Osteoblast (primary cell): Measurements from ENCODE around the gene RAB6D. TPM values are rescaled to one million over a fixed set of nuclear protein-coding genes. Genes with fewer than 3 reads are reported as not detected.
"Not testable (repeated sequence)": the region's sequence is repeated elsewhere in the genome, so short reads cannot be mapped to it uniquely, and the experiment has no call there.

Source experiments
- DNase-seq: peaks from one replicate; pipeline ENCODE4 v3.0.0; 2011; ENCODE audit warnings: low spot score, mixed read lengths; ENCODE audit not compliant: insufficient read length; ENCODE audit errors: missing footprints
- H2AFZ ChIP-seq: 2 replicates; pipeline ENCODE4 v1.6.0; 2011; ENCODE audit warnings: mild to moderate bottlenecking, low read length
- H3K27ac ChIP-seq: 2 replicates; pipeline ENCODE4 v1.5.1; 2011; ENCODE audit warnings: mild to moderate bottlenecking, low read depth, low read length, moderate library complexity
- H3K27me3 ChIP-seq: 2 replicates; pipeline ENCODE4 v1.6.0; 2012; ENCODE audit warnings: mild to moderate bottlenecking, control low read depth, inconsistent platforms, low read length, moderate library complexity; ENCODE audit not compliant: insufficient read depth
- H3K36me3 ChIP-seq: 2 replicates; pipeline ENCODE4 v1.5.1; 2011; ENCODE audit warnings: mild to moderate bottlenecking, low read length, control low read depth, moderate library complexity; ENCODE audit not compliant: insufficient read depth
- H3K4me1 ChIP-seq: 2 replicates; pipeline ENCODE4 v1.5.1; 2011; ENCODE audit warnings: mild to moderate bottlenecking, low read length, control low read depth, moderate library complexity; ENCODE audit not compliant: insufficient read depth
- H3K4me2 ChIP-seq: 2 replicates; pipeline ENCODE4 v1.6.0; 2011; ENCODE audit warnings: mild to moderate bottlenecking, low read length; ENCODE audit not compliant: insufficient read depth
- H3K4me3 ChIP-seq: fragments of 200-600 bp; sonication (generic); 3 replicates; pipeline ENCODE4 v1.5.1; 2012; ENCODE audit warnings: mild to moderate bottlenecking, low read length, inconsistent platforms; ENCODE audit not compliant: insufficient read depth
- H3K79me2 ChIP-seq: 2 replicates; pipeline ENCODE4 v1.6.0; 2012; ENCODE audit warnings: mild to moderate bottlenecking, low read length, control low read depth, inconsistent platforms; ENCODE audit not compliant: insufficient read depth
- H3K9me3 ChIP-seq: 2 replicates; pipeline ENCODE4 v1.5.1; 2011; ENCODE audit warnings: low read depth, low read length, control low read depth
- H4K20me1 ChIP-seq: 2 replicates; pipeline ENCODE4 v1.6.0; 2012; ENCODE audit warnings: mild to moderate bottlenecking, low read length, control low read depth; ENCODE audit not compliant: insufficient read depth
- total RNA-seq: library from RNA; depleted of rRNA; stranded (reverse); fragments of >200 nt; gene quantifications from 2 replicates; pipeline ENCODE4 v1.2.3, GENCODE V29; 2012
- TF ChIP-seq, protein P1 (sequence below): IDR thresholded peaks from 2 replicates; pipeline ENCODE4 v1.5.1; 2011; ENCODE audit warnings: mild to moderate bottlenecking, low read depth, low read length, moderate library complexity; ENCODE audit errors: extremely low read depth

RAB6D gene
- under 0.01 TPM in 1 of 2 replicates, not detected in the other for total RNA-seq

DNA sequence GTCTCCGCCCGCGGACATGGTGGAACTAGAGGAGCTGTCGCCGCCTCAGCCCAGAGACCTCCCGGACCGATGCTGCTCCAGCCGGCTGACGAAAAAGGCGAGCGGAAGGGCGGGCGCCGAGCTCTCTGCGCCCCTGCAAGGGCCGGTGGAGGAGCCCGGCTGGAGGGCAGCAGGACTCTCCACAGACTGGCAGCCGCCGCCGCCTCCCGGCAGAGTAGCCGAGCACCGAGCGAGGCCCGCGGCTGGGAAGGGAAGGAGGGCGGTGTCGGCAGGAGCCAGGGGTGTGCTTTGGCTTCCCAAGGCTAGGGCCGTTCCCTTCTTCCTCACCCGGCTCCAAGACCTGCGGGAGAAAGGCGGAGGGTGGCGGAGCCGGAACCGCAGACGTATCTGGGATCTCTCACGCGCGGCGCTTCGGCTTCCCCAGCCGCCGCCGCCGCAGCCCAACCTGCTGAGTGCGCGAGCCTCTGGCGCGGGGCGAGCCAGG is at the start of gene RAB6D:
RAB6D (minus strand) TSS at position 466 of the 484 bp plus-strand sequence; CDS start at position 18, 448 bp downstream.
- H4K20me1 ChIP-seq, H3K36me3 ChIP-seq, H3K4me1 ChIP-seq, DNase-seq, H3K9me3 ChIP-seq, H3K79me2 ChIP-seq, H3K27me3 ChIP-seq, H2AFZ ChIP-seq, H3K27ac ChIP-seq: not testable (repeated sequence)
- peak within 1 kb of the TSS; percentile 51 for H3K4me2 ChIP-seq
- H3K4me3 ChIP-seq: peak within 1 kb of the TSS; percentile 30

DNA sequence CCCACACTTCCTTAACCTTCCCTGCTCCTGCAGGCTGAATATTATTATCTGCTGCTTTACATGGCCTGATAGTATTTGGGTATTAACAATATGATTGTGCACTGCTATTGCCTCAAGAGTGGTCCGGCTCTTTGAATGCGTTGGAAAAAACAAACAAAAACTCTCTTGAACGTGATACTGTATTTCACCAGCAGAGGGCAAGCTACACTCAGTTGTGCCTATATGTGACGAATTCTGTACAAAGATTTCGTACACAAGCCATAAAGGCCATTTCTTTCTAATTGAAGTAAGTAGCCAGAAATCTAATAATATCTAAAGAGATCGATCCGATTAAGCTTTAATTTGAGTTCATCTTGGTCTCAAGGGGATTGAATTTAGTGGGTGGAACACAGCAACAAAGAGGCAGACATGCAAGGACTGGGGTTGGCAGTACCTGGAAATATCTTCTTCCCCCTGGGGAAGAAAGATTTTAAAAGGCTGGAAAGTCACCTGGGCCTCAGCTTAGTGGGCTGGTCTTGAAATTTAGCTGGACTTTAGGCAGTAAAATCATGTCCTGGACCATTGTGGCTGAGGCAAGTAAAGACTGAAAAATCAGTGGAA is 49.3 kb upstream of the RAB6D start:
- H4K20me1 ChIP-seq: no peaks in the 10 kb centered on the region
- H3K36me3 ChIP-seq: no peaks in the 10 kb centered on the region
- H3K27me3 ChIP-seq: peaks cover 6% of the 10 kb centered on the region
- TF ChIP-seq, protein P1, sequence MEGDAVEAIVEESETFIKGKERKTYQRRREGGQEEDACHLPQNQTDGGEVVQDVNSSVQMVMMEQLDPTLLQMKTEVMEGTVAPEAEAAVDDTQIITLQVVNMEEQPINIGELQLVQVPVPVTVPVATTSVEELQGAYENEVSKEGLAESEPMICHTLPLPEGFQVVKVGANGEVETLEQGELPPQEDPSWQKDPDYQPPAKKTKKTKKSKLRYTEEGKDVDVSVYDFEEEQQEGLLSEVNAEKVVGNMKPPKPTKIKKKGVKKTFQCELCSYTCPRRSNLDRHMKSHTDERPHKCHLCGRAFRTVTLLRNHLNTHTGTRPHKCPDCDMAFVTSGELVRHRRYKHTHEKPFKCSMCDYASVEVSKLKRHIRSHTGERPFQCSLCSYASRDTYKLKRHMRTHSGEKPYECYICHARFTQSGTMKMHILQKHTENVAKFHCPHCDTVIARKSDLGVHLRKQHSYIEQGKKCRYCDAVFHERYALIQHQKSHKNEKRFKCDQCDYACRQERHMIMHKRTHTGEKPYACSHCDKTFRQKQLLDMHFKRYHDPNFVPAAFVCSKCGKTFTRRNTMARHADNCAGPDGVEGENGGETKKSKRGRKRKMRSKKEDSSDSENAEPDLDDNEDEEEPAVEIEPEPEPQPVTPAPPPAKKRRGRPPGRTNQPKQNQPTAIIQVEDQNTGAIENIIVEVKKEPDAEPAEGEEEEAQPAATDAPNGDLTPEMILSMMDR: peak; percentile 80
- no peaks in the 10 kb centered on the region for H3K79me2 ChIP-seq
- H3K27ac ChIP-seq: no peak overlapping the region
- no peak for DNase-seq
- no peaks in the 10 kb centered on the region for H3K9me3 ChIP-seq
- H2AFZ ChIP-seq: no peak overlapping the region
- H3K4me3 ChIP-seq: no peak overlapping the region
- no peak overlapping the region for H3K4me2 ChIP-seq
- H3K4me1 ChIP-seq: no peaks in the 10 kb centered on the region

DNA sequence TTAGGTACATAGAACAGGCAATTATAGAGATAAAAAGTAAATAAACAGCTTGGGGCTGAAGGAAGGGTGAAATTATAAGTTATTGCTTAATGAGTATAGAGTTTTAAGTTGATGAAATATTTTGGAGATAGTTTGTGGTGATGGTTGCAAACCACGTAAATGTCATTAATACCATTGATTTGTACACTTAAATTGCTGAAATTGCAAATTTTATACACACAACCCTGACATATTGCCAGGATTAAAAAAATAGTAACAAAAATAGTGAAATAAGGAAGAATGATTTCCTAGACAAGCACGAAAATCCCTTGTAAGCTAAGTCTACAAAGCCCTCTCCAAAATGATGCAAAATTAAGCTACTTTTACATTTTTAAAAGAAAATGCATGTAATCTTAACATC is 46.2 kb upstream of the RAB6D start:
- no peak overlapping the region for H2AFZ ChIP-seq
- no peaks in the 10 kb centered on the region for H3K36me3 ChIP-seq
- no peaks in the 10 kb centered on the region for H3K27me3 ChIP-seq
- no peak overlapping the region for H3K4me3 ChIP-seq
- no peak overlapping the region for H3K27ac ChIP-seq
- no peak overlapping the region for H3K4me2 ChIP-seq
- DNase-seq: no peak
- no peaks in the 10 kb centered on the region for H3K79me2 ChIP-seq
- H3K4me1 ChIP-seq: no peaks in the 10 kb centered on the region
- H3K9me3 ChIP-seq: no peaks in the 10 kb centered on the region
- no peaks in the 10 kb centered on the region for H4K20me1 ChIP-seq
- TF ChIP-seq, protein P1: no peak

GRCh38 chr2:131408778-131409177 is 44.8 kb upstream of the RAB6D start:
- Histone ChIP-seq H3K9me3 (no peaks in the 10 kb centered on the region), H2AFZ (no peak overlapping the region), H3K36me3 (no peaks in the 10 kb centered on the region), H3K27ac (no peak overlapping the region), H3K4me2 (no peak overlapping the region), H3K4me1 (no peaks in the 10 kb centered on the region), H4K20me1 (no peaks in the 10 kb centered on the region), H3K27me3 (no peaks in the 10 kb centered on the region), H3K79me2 (no peaks in the 10 kb centered on the region), H3K4me3 (no peak overlapping the region)
- DNase-seq: no peak
- TF ChIP-seq, protein P1: no peak
